Measurements from ENCODE around the gene LRMDA. TPM values are rescaled to one million over a fixed set of nuclear protein-coding genes. Genes with fewer than 3 reads are reported as not detected.

LRMDA gene
- total and polyA plus RNA-seq, 2 of the 13 experiments (the other 11 are each of a cell fraction or from before 2014, with no cell fraction given) = 13.4 to 22.0 TPM

- TF ChIP-seq CENPX (CRISPR knock-in tag; IDR thresholded peaks at IDR 0.05) (no peak), HDAC2 (CRISPR knock-in tag; IDR thresholded peaks at IDR 0.05) (peak; percentile 98), KMT2A (CRISPR knock-in tag; IDR thresholded peaks at IDR 0.05) (no peak), ZNF710 (CRISPR knock-in tag; IDR thresholded peaks at IDR 0.05; ENCODE audit: borderline replicate concordance) (peak; percentile 96), ZSCAN31 (CRISPR knock-in tag; IDR thresholded peaks at IDR 0.05; ENCODE audit: low read depth) (no peak), NR2C2 (CRISPR knock-in tag; IDR thresholded peaks at IDR 0.05; ENCODE audit: borderline replicate concordance) (peak; percentile 81; the same call in 1 of the 2 replicates), CTCF (CRISPR knock-in tag; IDR thresholded peaks at IDR 0.05) (no peak), CREM (IDR thresholded peaks at IDR 0.05) (peak; percentile 92), CREM (CRISPR knock-in tag; IDR thresholded peaks at IDR 0.05) (no peak), THYN1 (CRISPR knock-in tag; IDR thresholded peaks at IDR 0.05; ENCODE audit: borderline replicate concordance, low read depth) (no peak), ZNF605 (CRISPR knock-in tag; IDR thresholded peaks at IDR 0.05) (no peak), IRF9 (CRISPR knock-in tag; IDR thresholded peaks at IDR 0.05; ENCODE audit: borderline replicate concordance) (no peak), ATF4 (CRISPR knock-in tag; IDR thresholded peaks at IDR 0.05) (peak in 1 of 2 experiments; percentile 75; a peak in 2 of 4 replicates), GMEB1 (CRISPR knock-in tag; IDR thresholded peaks at IDR 0.05; ENCODE audit: borderline replicate concordance) (peak; percentile 49; the same call in 1 of the 2 replicates), MAX (IDR thresholded peaks at IDR 0.05) (peak; percentile 68), ATF6 (CRISPR knock-in tag; conservative IDR thresholded peaks at IDR 0.05) (no peak), STAG1 (CRISPR knock-in tag; IDR thresholded peaks at IDR 0.05) (peak; percentile 56), ZZZ3 (CRISPR knock-in tag; IDR thresholded peaks at IDR 0.05; ENCODE audit: borderline replicate concordance) (no peak), MED1 (CRISPR knock-in tag; IDR thresholded peaks at IDR 0.05) (peak; percentile 98)
Observed at GRCh38 chr10:75733135-75733890, 301.9 kb downstream of the LRMDA start (continued).

All from HepG2 (cell line).